H9 (cell line): ENCODE results near the gene PELI3. TPM values are rescaled to one million over a fixed set of nuclear protein-coding genes. Genes with fewer than 3 reads are reported as not detected.

ENCODE experiments used
- DNase-seq: peaks from one replicate; pipeline ENCODE4 v3.0.0-alpha.2; 2017
- H2AFZ ChIP-seq: one replicate; pipeline ENCODE4 v1.6.1; 2013; ENCODE audit warnings: mild to moderate bottlenecking, low read length, control low read depth, moderate library complexity
- H2AK5ac ChIP-seq: 2 replicates; pipeline ENCODE4 v1.6.1; 2013; ENCODE audit warnings: low read length, control low read depth, mixed read lengths; ENCODE audit not compliant: insufficient read length
- H2BK120ac ChIP-seq: one replicate; pipeline ENCODE4 v1.6.1; 2013; ENCODE audit warnings: low read depth, mild to moderate bottlenecking, low read length, control low read depth, inconsistent platforms; ENCODE audit not compliant: poor library complexity, severe bottlenecking
- H2BK12ac ChIP-seq: 2 replicates; pipeline ENCODE4 v1.6.1; 2013; ENCODE audit warnings: low read length, control low read depth, mixed read lengths, low read depth; ENCODE audit not compliant: insufficient read length
- H2BK15ac ChIP-seq: 2 replicates; pipeline ENCODE4 v1.6.1; 2013; ENCODE audit warnings: low read depth, low read length, control low read depth
- H2BK20ac ChIP-seq: one replicate; pipeline ENCODE4 v1.6.1; 2013; ENCODE audit warnings: low read depth, mild to moderate bottlenecking, low read length, control low read depth, inconsistent platforms; ENCODE audit not compliant: poor library complexity, severe bottlenecking
- H2BK5ac ChIP-seq: 2 replicates; pipeline ENCODE4 v1.6.1; 2013; ENCODE audit warnings: low read length, control low read depth, mixed read lengths; ENCODE audit not compliant: insufficient read length
- H3K14ac ChIP-seq: 2 replicates; pipeline ENCODE4 v1.6.1; 2013; ENCODE audit warnings: low read length, control low read depth; ENCODE audit not compliant: insufficient read depth
- H3K18ac ChIP-seq: 2 replicates; pipeline ENCODE4 v1.6.1; 2013; ENCODE audit warnings: low read depth, mild to moderate bottlenecking, mixed read lengths, low read length, control low read depth; ENCODE audit not compliant: insufficient read length
- H3K23ac ChIP-seq: 2 replicates; pipeline ENCODE4 v1.6.1; 2013; ENCODE audit warnings: low read length, control low read depth, mixed read lengths, low read depth; ENCODE audit not compliant: insufficient read length
- H3K23me2 ChIP-seq: 2 replicates; pipeline ENCODE4 v1.6.1; 2013; ENCODE audit warnings: low read depth, mild to moderate bottlenecking, mixed read lengths, low read length, control low read depth; ENCODE audit not compliant: insufficient read length, poor library complexity, severe bottlenecking
- H3K27ac ChIP-seq: 2 replicates; pipeline ENCODE4 v1.5.1; 2013; ENCODE audit warnings: low read length, control low read depth, mixed read lengths, low read depth; ENCODE audit not compliant: insufficient read length
- H3K27me3 ChIP-seq: 2 replicates; pipeline ENCODE4 v1.6.1; 2013; ENCODE audit warnings: low read length, control low read depth, inconsistent platforms; ENCODE audit not compliant: insufficient read depth
- H3K4ac ChIP-seq: 2 replicates; pipeline ENCODE4 v1.6.1; 2013; ENCODE audit warnings: low read depth, mild to moderate bottlenecking, control low read depth, inconsistent platforms, low read length, moderate library complexity
- H3K4me1 ChIP-seq: 2 replicates; pipeline ENCODE4 v1.6.1; 2013; ENCODE audit warnings: low read length, control low read depth, inconsistent platforms; ENCODE audit not compliant: insufficient read depth
- H3K4me2 ChIP-seq: 2 replicates; pipeline ENCODE4 v1.6.1; 2013; ENCODE audit warnings: low read length, control low read depth, mixed read lengths; ENCODE audit not compliant: insufficient read length, insufficient read depth
- H3K56ac ChIP-seq: 2 replicates; pipeline ENCODE4 v1.6.1; 2013; ENCODE audit warnings: low read depth, mild to moderate bottlenecking, mixed read lengths, low read length, control low read depth; ENCODE audit not compliant: insufficient read length
- H3K79me1 ChIP-seq: 2 replicates; pipeline ENCODE4 v1.6.1; 2013; ENCODE audit warnings: low read depth, mild to moderate bottlenecking, moderate library complexity, low read length, control low read depth, inconsistent platforms; ENCODE audit not compliant: insufficient read depth, poor library complexity, severe bottlenecking
- H3K79me2 ChIP-seq: 2 replicates; pipeline ENCODE4 v1.6.1; 2013; ENCODE audit warnings: low read length, control low read depth, inconsistent platforms; ENCODE audit not compliant: insufficient read depth
- H3K9ac ChIP-seq: 2 replicates; pipeline ENCODE4 v1.6.1; 2013; ENCODE audit warnings: low read length, control low read depth, mixed read lengths; ENCODE audit not compliant: insufficient read length; ENCODE audit errors: extremely low read depth
- H3K9me3 ChIP-seq: one replicate; pipeline ENCODE4 v1.6.1; 2013; ENCODE audit warnings: low read depth, low read length, inconsistent platforms; ENCODE audit not compliant: control insufficient read depth
- H3T11ph ChIP-seq: one replicate; pipeline ENCODE4 v1.6.1; 2013; ENCODE audit warnings: mild to moderate bottlenecking, low read length, control low read depth, inconsistent platforms
- H4K20me1 ChIP-seq: one replicate; pipeline ENCODE4 v1.6.1; 2013; ENCODE audit not compliant: control insufficient read depth, insufficient read length, insufficient read depth
- H4K5ac ChIP-seq: 2 replicates; pipeline ENCODE4 v1.6.1; 2013; ENCODE audit warnings: low read depth, mild to moderate bottlenecking, mixed read lengths, low read length, control low read depth; ENCODE audit not compliant: insufficient read length
- H4K8ac ChIP-seq: replicated peaks from 2 replicates; pipeline ENCODE4 v1.6.1; 2013; ENCODE audit warnings: low read length, control low read depth, mixed read lengths, low read depth; ENCODE audit not compliant: insufficient read length
- H4K91ac ChIP-seq: 2 replicates; pipeline ENCODE4 v1.6.1; 2013; ENCODE audit warnings: low read depth, mild to moderate bottlenecking, moderate library complexity, mixed read lengths, low read length, control low read depth; ENCODE audit not compliant: insufficient read length
- H3K27ac Mint-ChIP-seq, 3 experiments: 2 replicates in 2 of 3; 3 replicates in 1 of 3; pipeline ENCODE4 v1.8.0; 2020 to 2021; ENCODE audit warnings: mixed read lengths in 3 of 3, mild to moderate bottlenecking in 1 of 3, moderate library complexity in 1 of 3
- H3K27me3 Mint-ChIP-seq: 2 replicates; pipeline ENCODE4 v1.8.0; 2021; ENCODE audit warnings: low read depth, mild to moderate bottlenecking, moderate library complexity, mixed read lengths
- H3K36me3 Mint-ChIP-seq, 3 experiments: 2 replicates in 2 of 3; 3 replicates in 1 of 3; pipeline ENCODE4 v1.8.0; 2020 to 2021; ENCODE audit warnings: low read depth in 3 of 3, mixed read lengths in 3 of 3; ENCODE audit not compliant: insufficient read depth in 1 of 3
- H3K4me1 Mint-ChIP-seq, 2 experiments: 2 replicates each; pipeline ENCODE4 v1.8.0; 2020; ENCODE audit warnings: mixed read lengths in 2 of 2
- H3K4me3 Mint-ChIP-seq, 2 experiments: 2 replicates in 1 of 2; 3 replicates in 1 of 2; pipeline ENCODE4 v1.8.0; 2020 to 2021; ENCODE audit warnings: mild to moderate bottlenecking in 2 of 2, mixed read lengths in 2 of 2, moderate library complexity in 1 of 2
- H3K9me3 Mint-ChIP-seq, 2 experiments: 2 replicates in 1 of 2; 3 replicates in 1 of 2; pipeline ENCODE4 v1.8.0; 2020; ENCODE audit warnings: mild to moderate bottlenecking in 2 of 2, mixed read lengths in 2 of 2, moderate library complexity in 1 of 2
- WGBS: extraction: QIAGEN DNeasy Blood & Tissue Kit; methylation state at CpG from one replicate; pipeline ENCODE4 v1.1.7; 2013; ENCODE audit warnings: missing lambda C conversion rate, low lambda C conversion rate, mixed read lengths; ENCODE audit not compliant: insufficient read length; ENCODE audit errors: extremely low coverage; 5-methylcytosine and 5-hydroxymethylcytosine counted together
- total RNA-seq: library from RNA; stranded (reverse); gene quantifications from 2 replicates; pipeline ENCODE4 v1.2.1, GENCODE V29; 2021
- TF ChIP-seq, protein P1 (sequence below): fragments of 200-600 bp; sonication (generic); conservative IDR thresholded peaks from 3 replicates; pipeline ENCODE4 v1.8.0; 2021; ENCODE audit warnings: antibody characterized with exemption, mild to moderate bottlenecking

The PELI3 gene
- total RNA-seq, 1 experiment from 2014 or later = 10.3 TPM

DNA sequence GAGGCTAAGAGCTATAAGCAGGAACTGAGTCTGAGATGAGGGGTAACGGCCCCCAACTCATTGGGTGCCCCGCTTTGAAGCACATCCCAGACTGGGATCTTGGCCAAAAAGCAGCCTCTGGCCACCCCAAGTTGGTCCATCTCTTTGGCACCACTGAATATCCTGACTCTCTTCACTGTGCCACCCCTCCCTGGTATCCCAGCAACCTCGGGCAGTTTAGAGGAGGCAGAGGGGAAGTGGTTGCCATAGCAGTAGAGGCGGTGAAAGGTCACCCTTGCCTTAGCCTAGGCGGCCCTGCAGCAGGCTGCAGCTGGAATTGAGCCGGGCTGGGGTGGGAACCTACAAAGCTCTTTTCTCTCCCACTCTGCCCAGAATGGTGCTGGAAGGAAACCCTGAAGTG, 1.1 kb downstream of the PELI3 start:
- H3K4ac ChIP-seq = no peak overlapping the region
- H4K91ac ChIP-seq = no peak overlapping the region
- peak; percentile 47 for DNase-seq
- no peak overlapping the region for H2BK12ac ChIP-seq
- no peak overlapping the region for H4K5ac ChIP-seq
- no peak overlapping the region for H3K27ac Mint-ChIP-seq
- H3K4me2 ChIP-seq = peak overlapping the region; percentile 73
- no peak overlapping the region for H3K27ac ChIP-seq
- H2BK15ac ChIP-seq = no peak overlapping the region
- H3K79me2 ChIP-seq = no peaks in the 10 kb centered on the region
- H2BK120ac ChIP-seq = no peak overlapping the region
- H3K23me2 ChIP-seq = peaks cover 6% of the 10 kb centered on the region
- peaks cover 2 to 26% (median 13%) of the 10 kb centered on the region in 3 experiments; a peak in 6 of 7 replicates for H3K36me3 Mint-ChIP-seq
- no peak overlapping the region for H3K23ac ChIP-seq
- no peak overlapping the region for H2BK20ac ChIP-seq
- H2AK5ac ChIP-seq = no peak overlapping the region
- H3K27me3 Mint-ChIP-seq = peaks cover 8% of the 10 kb centered on the region
- H4K20me1 ChIP-seq = no peaks in the 10 kb centered on the region
- H4K8ac ChIP-seq = no peak overlapping the region
- peaks cover 21 to 36% of the 10 kb centered on the region in 2 experiments for H3K4me1 Mint-ChIP-seq
- H3K9me3 Mint-ChIP-seq = peaks cover 6 to 10% of the 10 kb centered on the region in 2 experiments; a peak in 4 of 5 replicates
- no peak overlapping the region for H3K56ac ChIP-seq
- TF ChIP-seq, protein P1, sequence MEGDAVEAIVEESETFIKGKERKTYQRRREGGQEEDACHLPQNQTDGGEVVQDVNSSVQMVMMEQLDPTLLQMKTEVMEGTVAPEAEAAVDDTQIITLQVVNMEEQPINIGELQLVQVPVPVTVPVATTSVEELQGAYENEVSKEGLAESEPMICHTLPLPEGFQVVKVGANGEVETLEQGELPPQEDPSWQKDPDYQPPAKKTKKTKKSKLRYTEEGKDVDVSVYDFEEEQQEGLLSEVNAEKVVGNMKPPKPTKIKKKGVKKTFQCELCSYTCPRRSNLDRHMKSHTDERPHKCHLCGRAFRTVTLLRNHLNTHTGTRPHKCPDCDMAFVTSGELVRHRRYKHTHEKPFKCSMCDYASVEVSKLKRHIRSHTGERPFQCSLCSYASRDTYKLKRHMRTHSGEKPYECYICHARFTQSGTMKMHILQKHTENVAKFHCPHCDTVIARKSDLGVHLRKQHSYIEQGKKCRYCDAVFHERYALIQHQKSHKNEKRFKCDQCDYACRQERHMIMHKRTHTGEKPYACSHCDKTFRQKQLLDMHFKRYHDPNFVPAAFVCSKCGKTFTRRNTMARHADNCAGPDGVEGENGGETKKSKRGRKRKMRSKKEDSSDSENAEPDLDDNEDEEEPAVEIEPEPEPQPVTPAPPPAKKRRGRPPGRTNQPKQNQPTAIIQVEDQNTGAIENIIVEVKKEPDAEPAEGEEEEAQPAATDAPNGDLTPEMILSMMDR = no peak
- no peaks in the 10 kb centered on the region for H3K79me1 ChIP-seq
- H2BK5ac ChIP-seq = no peak overlapping the region
- no peaks in the 10 kb centered on the region for H3K9me3 ChIP-seq
- no peak overlapping the region for H3T11ph ChIP-seq
- no peak overlapping the region for H3K9ac ChIP-seq
- no peaks in the 10 kb centered on the region; the same call in 1 of the 2 replicates for H3K4me1 ChIP-seq
- no peaks in the 10 kb centered on the region for H3K27me3 ChIP-seq
- H3K4me3 Mint-ChIP-seq = peak overlapping the region; percentile 74 to 92
- no CpG with 5 or more reads among the region's 6 CpGs for WGBS
- no peak overlapping the region for H3K14ac ChIP-seq
- no peak overlapping the region for H2AFZ ChIP-seq
- no peak overlapping the region for H3K18ac ChIP-seq
